GM21576 (cell line): Measurements from ENCODE around the gene VAC14.

Experiments used
- ATAC-seq: cut with Tn5 transposase; IDR thresholded peaks from one replicate; pipeline ENCODE4 v1.9.1; 2021; ENCODE audit warnings: mild to moderate bottlenecking, moderate library complexity; ENCODE audit not compliant: unreplicated experiment

The VAC14 gene

DNA sequence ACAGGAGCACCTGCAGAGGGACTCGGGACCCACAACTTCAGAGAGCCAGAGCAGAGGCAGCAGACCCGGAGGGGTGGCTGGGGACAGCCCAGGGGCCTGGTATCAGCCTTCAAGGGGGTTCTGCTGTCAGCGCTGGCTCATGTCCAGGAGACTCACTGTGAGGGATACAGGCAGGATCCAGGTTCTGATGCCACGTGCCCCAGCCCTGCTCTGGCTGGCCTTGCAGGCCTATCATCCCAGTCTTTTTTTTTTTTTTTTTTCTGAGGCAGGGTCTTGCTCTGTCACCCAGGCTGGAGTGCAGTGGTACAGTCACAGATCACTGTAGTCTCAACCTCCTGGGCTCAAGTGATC is 106.1 kb downstream of the VAC14 start:
- ATAC-seq, result no peak

DNA sequence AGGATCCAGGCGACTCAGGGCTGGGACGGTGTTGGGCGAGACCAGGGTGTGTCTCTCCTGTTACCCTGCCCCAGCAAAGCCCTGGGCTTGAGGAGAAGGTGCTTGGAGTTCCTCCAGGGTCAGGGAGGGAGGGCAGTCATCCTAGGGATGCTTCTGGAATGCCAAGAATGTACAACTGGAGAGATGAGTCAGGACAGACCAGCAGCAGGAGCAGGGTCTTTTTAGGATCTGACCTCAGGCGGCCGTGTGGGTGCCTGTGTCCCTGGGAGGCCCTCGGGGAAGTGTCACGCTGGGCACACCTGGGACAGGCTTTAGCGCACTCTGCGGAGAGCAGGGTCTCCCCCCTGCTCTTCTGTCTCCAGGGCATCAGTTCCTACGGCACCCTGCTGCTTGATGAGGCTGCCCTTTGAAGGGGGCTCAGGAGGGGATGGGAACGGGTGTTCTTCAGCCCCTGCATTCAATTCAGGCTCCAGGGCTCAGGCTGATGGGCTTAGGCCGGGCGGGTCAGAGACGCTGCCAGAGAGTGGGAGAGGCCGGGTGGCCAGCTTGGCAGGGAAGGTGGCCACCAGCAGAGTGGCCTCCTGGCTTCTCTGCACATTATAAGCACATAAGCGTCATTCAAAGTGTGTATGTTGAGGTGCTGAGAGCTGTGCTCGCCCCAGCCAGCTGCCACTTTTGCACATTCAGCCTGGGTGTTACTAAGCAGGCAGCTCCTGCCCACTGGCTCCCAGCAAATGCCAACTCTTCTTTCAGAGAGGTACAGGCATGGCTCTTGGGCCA is 106.7 kb downstream of the VAC14 start:
- ATAC-seq, result no peak

DNA sequence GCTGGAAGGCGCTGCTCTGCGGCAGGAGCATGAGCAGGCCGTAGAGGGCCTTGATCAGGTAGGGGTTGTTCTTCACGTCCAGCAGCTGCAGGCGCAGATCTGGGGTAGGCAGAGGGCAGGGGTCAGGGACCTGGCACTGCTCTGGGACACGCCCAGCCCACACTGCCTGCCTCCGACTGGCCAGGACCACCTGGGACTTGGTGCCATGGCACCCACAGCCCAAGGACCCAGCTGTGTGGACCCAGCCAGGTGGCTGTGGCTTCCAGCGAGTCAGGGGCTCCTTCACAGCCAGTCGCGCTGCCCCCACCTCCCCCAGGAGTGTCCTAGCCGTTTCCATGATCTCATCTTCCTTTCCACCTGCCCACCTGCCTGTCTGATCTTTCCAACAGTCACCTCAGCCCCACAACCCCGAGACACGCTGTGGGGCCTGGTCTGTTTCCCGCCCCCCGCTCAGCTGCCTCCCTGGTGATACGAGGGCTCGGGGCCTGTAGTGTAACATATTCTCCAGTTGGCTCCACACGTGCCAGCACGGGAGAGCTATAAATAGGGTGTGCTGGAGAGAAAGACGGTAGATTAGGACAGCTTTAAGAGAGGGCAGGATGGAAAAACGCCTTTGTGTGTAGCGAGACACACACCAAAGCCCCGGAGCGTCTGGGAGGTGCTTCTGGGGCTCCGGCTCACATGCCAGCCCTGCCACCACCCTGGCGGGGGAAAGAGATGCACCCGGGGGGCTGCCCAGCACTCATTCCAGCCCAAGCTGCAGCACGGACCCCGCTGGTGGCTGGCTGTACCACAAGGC is 107.9 kb downstream of the VAC14 start:
- no peak for ATAC-seq

- no peak for ATAC-seq
Observed at GRCh38 chr16:70692130-70692872, 108.7 kb downstream of the VAC14 start.

DNA sequence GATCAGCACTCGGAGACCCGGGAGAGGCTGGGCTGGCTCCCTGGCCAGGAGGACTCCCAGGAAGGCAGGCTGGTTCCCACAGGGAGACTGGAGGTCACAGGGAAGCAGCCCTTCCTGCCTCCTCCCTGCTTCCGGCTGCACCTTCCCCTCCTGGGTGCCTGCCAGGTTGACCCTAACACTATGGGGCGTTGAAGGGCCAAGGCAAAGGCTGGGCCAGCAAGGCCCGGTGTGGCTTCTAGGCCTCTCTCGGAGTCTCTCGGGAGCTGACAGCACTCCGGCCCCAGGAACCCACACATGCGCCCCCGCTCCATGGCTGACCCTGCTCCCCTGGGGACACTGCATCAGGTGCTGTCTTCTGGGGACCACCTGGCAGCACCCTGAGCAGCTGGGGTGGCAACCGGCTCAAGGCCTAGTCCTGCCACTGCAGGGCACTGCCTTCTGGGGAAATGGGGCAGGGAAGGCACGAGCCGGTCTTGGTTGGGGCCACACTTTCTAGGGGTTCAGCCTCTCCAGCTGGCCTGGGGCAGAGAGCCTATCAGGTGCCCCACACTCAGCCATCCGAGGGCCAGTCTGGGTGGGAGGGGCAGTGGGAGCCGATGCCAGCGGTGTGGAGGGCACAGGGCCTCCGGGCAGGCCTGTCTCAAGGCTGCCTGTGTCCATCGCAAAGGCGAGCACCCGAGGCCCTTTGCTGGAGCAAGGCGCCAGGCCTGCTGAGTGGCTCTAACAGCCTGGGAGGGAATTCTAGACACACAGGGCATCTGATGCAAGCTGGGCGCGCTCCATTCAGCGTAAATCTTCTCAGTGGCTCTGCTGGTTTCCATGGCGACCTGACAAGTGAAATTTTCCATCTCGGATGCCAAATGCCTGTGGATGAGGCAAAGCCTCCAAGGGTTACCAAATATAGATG is 109.5 kb downstream of the VAC14 start:
- ATAC-seq, result no peak

DNA sequence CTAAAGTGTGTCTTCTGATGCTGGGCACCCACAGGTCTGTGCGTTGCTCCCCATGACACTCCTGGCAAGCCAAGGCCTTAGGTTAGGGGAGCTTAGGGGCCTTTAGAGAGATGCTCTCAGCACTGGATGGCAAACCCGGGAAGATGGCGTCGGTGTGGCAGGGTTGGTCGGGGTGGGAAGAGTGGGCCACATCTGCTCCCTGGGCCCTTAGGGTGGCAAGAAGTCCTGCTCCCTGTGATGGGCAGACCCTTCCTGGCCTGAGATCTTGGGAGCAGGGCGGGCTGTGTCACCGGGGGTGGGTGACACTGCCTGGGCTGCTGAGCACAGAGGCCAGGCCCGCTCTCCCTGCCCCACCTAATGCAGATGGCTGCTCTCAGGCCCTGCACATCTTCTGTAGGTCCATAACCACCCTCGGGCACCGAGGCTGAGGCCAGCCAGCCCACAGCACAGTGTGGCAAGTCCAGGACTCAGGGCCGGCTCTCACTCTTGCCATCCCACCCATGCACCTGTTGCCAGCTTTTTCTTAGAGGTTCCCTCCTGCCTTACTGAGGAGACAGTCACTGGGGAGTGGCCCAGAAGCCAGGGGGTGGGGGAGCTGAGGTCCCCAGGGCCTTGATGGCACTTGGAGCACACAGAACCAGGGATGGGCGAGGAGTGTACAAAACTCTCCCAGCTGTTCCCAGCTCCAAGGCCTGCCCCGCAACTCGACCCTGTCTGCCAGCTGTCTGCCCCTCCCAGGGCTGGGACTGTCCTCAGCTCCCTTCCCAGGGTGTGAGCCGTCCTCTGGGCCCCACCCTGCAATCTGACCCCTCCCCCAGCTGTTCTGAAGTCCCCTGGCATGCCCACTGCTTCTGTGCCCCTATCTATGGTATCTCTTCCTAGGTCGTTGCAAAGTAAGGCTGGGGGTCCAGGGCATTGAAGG is 110.7 kb downstream of the VAC14 start:
- no peak for ATAC-seq

DNA sequence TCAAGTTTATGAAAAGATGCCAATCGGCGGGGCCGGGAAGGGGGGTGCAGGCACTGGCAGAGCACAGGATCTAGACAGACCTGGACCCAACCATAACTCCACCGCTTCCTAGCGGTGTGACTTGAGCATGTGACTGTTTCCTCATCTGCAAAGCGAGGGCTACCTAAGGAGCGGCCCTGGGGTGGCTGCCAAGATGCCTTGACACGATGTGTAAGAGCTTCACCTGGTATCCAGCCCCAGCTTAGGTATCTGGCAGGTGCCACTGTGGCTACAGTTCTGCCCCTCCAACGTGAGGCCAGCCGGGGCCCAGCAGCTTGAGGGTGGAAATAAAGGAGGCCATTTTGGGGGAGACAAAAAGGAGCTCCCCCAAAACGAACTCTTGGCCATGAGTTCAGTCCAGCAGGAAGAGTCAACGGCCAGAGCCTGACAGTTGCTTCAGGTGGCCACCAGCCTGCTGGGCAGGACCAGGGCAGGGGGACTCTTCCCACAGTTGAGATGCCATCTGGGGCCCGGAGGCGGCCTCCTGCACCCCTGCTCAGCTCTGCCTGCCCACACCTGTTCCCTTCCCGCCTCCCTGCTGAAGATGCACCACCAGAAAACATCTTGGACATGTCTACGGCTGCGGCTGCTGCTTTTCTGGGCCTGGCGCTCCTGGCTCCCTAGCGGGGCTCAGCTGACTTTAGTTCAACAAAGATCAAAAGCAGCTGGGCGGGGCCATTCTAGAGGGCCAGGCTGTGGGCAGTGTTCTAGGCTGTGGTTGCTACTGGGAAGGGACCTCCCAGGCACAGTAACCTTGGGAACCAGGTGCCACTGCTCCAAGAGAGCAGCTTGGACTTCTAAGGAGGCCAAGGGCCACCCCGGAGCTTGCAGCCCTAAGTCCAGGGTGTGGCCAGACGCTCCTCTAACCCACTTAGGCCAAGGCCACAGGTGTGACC is 111.7 kb downstream of the VAC14 start:
- no peak for ATAC-seq

- ATAC-seq, result no peak
Observed at GRCh38 chr16:70688246-70688742, 112.7 kb downstream of the VAC14 start.

- ATAC-seq, result no peak
Observed at GRCh38 chr16:70687671-70688245, 113.2 kb downstream of the VAC14 start.

GRCh38 chr16:70687102-70687511 is 113.9 kb downstream of the VAC14 start:
- no peak for ATAC-seq

- no peak for ATAC-seq
Observed at GRCh38 chr16:70686376-70687101, 114.4 kb downstream of the VAC14 start.

- no peak for ATAC-seq
Observed at GRCh38 chr16:70685938-70686375, 115.0 kb downstream of the VAC14 start, which contains the start of gene MTSS2. Gene MTSS2, minus strand, starts transcription at chr16:70686053. Its CDS starts 262 bp downstream, at chr16:70685791.

- no peak for ATAC-seq
Observed at GRCh38 chr16:70685061-70685937, 115.7 kb downstream of the VAC14 start.

DNA sequence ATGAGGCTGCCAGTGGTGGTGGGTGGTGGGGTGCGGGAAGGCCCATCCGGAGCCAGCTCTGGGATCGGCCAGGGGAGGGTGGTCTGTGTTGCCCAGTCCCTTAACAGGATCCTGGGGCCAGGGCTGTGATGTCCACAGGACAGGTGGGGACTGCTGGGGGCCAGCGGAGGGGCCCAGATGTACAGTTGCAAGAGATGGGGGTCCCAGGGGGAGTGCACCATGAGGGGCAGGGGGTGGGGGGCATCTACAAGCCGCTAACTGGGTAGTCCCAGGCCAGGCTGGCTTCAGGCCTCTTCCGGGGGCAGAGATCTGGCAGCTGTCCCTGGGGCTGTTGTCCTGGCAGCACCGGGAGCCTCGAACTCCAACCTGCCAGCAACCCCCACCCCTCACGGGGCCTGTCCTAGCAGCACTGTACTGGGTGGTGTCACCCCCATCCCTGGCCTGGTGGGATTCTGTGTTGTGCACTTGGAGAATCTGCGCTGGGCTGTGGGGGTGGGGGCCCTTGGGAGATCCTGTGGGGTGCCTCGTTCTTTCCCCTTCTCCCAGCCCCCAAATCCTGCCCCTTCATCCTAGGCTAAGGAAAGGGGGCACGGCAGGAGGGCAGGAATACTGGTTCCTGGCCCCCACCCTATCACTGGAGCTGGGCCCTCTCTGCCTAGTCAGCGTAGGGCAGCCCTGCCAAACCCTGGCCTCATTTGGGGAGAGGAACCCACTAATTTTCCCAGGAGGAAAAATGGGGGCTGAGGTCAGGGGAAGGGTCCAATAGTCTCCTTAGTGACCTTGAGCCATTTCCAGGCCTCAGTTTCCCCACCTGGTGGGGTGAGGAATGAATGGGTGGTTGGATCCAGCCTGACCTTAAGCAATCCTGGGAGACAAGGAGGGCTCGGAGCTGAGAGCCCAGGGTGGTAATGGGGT is 116.6 kb downstream of the VAC14 start:
- no peak for ATAC-seq
